ELF-1 (cell line): Measurements from ENCODE around the gene ARHGAP8.

Experiments used
- DNase-seq: peaks from one replicate; pipeline ENCODE4 v3.0.0-alpha.2; 2016; ENCODE audit warnings: low read depth, low spot score

Gene ARHGAP8

DNA sequence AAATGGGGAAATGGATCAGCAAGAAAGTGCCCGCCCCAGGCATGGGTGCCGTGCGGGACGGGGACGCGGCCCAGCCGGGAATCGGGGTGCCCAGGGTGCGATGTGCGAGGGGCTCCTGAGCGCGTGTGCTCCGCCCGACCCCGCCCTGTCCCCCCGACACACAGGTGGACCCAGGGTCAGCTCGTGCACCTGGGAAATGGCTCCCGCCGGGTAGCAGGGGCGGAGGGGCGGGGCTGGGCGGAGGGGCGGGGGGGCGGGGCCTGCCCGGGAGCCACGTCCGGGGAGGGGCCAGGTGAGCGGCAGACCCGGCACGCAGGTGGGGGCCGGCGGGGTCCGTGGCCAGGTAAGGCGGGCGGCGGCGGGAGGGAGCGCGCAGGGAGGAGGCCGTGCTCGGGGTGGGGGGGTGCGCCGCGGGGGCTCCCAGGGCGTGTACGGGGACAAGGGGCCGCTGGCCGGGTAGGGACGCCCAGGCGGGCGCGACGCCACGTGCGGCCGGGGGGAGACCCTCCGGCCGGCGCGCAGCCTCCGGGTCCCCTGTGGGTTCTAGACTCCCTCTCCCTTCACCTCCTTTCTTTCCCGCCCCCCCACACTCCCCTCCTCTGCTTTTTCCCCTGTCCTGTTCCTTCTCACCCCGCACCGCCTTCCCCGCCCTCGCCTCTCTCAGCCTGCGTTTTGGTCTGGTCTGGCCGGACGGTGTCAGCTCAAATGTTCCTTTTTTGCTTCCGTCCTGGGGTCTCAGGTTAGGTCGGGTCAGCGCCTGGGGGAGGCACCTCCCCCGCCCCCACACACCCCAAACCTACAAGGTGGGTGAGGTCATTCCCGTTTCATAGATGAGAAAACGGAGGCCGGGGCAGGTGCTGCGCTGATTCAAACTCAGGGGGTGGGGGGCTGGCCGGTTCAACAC is at the start of gene ARHGAP8:
Gene ARHGAP8 (plus strand): TSS at position 291 of the 904 bp plus-strand sequence. CDS start 33,953 bp downstream, outside the sequence.
- DNase-seq = no peak

DNA sequence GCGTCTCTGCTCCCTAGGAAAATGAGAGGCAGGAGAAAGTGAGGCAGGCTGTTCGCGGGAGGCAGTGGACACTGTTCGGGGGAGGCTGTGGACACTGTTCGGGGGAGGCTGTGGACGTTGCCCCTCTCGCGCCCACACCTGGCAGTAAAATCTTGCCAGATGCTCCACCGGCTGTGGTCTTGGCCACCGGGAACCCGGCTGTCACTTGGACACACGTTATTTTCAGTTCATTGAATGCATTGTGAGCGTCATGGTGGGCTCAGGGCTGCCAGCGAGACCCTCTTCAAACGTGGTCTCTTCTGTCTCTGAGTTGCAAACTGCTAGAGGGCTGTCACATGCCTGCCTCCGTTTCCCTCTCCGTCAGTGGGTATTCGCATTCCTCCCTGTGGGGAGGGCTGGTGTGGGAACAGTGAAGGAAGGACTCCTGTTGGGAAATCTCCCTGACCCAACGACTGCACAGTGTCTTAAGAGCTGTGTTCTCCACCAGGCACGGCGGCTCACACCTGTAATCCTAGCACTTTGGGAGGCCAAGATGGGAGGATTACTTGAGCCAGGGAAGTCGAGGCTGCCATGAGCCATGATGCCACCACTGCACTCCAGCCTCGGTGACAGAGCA is 49.0 kb upstream of the ARHGAP8 start:
- no peak for DNase-seq

DNA sequence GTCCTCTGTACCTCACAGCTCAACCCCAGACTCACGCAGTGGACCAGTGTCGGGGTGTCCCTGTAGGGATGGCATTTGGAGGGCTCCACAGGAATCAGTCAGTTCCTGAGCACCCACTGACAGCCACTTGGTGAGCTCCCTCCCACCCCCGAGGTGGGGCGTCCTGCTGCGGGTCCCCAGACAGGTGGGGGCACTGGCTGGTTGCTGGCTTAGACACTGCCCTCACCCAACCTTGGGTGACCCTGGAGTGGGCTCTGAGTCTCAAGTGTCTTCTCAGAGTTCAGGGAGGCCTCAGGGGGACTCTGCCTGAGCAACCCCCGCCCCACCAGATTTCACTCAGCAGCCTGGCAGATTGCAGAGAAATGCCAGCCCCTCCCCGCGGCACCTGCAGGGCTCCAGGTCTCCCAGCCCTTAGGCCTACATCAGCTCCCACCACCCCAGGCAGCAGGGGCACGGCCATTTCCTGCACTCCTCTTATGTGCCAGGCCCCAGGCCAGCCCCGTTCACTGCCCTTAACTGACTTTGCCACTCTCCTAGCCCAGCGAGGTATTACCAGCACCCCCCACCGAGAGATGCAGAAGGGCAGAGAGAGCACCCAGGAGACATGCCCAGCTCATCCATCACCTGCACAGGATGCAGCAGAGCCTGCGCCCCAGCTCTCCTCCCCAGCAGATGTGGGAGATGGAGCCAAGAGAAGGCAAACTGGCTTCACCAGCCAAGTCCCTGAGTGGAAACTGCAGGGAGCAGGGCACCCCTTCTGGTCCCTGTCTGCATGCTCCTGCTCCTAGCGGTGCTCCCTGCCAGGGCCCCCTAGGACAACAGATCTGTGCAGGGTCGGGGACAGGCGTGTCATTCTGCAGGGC is 48.0 kb upstream of the ARHGAP8 start:
- DNase-seq = no peak

DNA sequence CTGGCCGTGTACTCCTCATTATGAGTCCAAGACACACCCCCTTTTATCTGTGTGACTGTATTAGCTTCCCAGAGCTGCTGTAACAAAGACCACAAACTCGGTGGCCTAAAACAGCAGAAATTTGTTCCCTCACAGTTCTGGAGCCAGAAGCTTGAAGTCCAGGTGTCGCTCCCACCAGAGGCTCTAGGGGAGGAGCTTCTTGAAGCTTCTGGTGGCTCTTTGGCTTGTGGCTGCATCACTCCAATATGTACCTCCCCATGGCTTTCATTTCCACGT is 47.4 kb upstream of the ARHGAP8 start:
- no peak for DNase-seq

DNA sequence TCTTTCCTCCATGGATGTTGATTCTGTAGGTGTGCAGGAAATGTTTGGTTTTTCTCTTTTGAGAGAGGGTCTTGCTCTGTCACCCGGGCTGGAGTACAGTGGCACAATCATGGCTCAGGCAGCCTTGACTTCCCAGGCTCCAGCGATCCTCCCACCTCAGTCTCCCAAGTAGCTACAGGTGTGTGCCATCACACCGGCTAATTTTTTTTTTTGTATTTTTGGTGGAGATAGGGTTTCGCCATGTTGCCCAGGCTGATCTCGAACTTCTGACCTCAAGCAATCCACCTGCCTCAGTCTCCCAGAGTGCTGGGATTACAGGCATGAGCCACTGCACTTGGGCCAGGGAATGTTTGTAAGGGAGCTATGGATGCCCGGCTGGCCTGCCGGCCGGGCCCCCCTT is 45.9 kb upstream of the ARHGAP8 start:
- no peak for DNase-seq

DNA sequence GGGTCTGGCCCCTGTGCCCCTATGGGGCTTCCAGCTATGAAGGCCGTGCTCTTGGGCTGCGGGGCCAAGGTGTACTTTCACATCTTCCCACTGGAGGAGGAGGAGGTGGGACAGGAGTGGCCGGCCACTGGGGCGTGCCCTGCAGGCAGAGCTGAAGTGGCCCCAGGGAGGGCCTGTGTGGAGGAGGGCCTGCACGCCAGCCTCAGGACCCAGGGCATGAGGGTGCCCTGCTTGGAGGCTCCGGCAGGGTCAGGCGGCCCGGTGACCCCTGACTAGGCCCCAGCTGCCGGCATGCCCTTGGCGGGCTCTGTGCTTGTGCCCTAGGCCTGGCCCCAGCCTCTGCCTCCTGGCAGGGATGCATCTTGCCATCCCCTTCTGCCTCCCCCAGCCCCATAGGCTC is 45.2 kb upstream of the ARHGAP8 start:
- DNase-seq = no peak

DNA sequence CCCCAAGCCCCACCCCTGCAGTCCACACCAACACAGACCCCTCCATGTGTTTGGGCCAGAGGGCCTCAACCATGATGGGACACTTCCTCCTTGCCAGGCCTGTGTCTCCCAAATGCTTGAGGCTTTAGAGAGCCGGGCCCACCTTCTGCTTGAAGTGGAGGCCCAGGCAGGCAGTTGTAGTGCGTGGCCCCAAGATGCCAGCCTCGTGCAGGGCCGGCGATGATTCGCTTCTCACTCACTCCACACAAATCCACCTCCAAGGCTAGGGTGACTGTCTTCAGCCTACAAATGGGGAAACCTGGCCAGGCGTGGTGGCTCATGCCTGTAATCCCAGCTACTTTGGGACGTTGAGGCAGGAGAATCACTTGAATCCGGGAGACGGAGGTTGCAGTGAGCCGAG is 44.6 kb upstream of the ARHGAP8 start:
- DNase-seq = no peak

DNA sequence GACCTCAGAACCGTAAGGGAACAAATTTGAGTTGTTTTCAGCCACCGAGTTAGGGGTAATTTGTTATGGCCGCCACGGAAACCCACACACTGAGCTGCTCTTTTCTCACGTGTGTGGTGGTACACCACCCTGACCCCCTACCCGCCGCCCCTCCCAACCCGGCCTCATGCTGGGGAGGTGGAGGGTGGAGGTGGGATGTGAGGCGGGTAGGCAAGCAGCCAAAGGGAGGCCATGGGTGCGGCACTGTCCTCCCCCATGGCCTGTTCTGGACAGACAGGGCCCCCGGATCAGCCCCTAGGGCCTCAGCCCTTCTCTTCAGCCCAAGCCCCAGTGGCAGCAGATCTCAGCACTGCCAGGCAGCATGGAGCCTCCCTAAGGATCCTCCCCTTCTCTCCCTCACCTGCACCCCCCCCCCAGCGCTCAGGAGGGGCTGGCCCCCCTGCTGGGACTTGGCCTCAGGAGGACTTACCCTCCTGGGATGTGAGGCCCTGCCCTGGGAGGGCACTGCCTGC is 42.4 kb upstream of the ARHGAP8 start:
- no peak for DNase-seq

DNA sequence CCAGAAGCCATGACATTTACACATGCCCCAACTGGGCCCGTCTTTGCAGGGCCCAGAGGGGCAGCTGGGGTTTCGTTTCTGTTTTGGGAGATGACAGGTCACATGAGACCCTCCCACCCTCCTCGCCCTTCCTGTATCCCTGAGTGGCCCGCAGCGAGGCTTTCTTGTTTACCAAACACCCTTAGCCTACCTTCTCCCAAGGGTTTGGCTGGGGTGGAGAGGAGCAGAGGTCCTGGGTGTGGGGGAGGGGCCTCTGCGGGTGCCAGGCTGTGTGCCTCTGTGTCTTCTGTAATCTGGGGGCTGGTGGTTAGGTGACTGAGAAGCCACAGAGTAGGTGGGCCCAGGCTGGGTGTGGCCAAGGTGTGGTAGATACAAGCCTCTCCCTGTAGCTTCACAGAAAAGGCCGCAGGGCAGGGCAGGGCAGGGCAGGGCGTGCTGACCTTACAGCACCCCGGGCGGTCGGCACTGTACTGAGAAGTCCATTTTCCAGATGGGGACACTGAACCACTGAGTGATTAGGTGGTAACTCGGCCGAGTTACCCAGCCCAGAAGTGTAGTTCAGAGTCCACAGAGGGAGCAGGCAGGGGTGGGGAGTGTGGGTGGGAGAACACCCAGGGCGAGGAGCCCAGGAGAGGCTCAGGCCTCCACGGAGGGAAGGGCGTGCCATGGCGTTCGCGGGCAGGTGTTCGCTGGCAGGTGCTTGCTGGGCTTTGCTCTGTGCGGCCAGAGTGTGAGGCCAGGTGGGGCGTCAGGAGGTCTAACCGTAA is 41.7 kb upstream of the ARHGAP8 start:
- no peak for DNase-seq

DNA sequence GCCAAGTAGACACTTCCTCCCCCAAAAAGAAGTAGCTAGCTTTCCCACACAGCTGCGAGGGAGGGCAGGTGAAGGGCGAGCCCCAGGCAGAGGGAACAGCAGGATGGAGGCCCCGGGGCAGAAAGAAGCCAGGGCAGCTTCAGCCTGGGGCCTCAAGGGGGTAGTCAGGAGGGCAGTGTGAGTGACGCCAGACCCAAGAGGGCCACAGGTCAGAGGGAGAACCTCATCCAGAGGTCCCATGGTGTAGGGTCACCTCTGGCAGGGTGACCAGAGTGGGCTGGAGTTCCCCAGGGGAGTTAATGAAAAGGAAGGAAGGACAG is 41.2 kb upstream of the ARHGAP8 start:
- no peak for DNase-seq

DNA sequence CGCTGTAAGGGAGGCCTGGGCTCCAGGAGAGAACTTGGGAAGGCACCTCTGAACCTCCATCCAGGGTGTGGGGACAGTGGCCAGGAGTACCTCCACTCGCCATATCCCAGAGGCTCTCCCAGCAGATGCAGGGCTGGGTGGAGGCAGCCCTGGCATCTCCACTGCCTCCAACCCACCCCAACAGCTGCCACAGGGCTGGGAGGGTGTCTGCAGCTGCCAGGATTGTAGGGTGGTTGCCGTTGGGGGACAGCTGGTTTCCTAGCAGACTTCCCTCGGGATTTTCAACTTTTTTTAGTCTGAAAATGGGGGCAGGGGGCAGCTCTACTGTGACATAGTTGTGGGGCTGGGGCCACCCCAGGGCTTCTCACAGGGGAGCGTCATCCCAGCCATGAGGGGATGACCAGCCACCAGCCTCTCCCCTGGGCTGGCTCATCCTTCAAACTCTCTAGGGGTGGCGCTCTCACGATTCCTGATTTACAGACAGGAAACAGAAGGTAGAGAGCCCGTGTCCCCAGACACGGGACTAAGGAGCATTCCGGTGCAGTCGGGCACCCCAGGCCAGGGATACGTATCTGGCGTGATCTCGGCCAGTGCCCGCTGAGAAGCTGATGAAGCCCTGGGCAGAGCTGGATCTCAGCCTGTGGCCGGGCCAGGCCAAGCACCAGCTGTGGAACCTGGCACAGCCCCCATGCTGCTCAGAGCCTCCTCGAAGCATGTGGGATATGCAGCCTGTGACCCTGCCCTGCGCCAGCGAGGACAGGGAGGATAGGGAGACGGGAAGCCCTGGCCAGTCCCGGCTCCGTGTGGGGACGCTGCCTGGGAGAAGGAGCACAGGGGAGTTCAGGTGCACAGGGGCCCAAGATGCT is 40.5 kb upstream of the ARHGAP8 start:
- no peak for DNase-seq

DNA sequence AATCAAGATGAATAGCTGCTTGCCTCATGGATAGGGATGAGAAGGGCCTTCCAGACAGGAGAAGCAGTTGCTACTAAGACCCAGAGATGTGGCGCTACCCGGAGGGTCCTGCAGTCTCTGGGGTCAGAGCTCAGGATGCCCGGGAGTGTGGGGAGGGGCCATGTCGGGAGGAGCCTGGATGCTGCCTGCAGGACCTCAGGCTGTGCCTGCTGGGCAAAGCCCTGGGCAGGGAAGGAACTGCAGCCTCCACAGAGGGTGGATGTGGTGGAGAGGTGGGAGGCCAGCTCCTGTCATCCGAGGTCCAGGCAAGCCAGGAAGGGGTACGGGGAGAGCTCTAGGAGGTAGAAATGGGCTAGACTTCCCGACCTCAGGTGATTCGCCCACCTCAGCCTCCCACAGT is 39.4 kb upstream of the ARHGAP8 start:
- no peak for DNase-seq

DNA sequence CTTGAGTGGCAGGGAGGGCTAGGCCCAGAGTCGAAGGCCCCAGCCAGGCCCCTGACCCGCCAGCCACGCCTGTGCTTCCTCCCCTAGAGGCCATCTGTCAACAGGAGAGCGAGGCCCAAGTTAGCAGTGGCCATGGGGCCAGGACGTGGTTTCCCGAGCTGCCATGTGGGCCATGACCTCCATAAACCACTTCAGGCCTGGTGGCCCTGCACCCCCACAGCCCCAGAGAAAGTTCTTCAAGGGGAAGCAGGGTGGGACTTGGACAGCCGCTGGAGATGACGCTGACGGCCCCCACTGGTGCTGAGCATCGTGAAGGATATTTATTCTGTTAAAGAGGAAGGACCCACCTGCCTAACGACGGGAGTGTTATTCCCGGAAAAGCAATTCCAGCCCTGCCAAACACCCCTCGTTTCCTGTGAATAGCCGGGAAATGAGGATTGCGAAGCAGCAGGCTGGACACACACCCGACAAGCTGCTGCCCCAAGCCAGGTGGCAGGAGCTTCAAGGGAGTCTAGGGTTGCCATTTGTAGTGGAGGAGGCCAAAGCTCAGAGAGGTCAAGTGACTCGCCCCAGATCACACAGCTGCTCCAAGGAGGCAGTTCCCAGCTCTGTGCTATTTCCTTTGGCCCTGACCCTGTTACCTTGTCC is 37.5 kb upstream of the ARHGAP8 start:
- no peak for DNase-seq

DNA sequence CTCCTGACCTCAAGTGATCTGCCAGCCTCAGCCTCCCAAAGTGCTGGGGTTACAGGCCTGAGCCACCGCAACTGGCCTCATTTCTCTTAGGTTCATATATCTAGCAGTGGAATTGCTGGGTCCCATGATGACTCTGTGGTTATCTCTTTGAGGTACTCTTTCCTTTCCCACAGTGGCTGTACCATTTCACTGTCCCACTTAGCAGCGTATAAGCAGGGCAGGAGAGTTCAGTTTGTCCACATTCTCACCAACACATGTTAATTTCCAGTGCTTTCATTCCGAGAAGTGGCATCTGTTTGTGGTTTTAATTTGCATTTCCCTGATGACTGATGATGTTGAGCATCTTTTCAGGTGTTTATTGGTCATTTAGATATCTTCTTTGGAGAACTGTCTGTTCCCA is 34.0 kb upstream of the ARHGAP8 start:
- DNase-seq = no peak

DNA sequence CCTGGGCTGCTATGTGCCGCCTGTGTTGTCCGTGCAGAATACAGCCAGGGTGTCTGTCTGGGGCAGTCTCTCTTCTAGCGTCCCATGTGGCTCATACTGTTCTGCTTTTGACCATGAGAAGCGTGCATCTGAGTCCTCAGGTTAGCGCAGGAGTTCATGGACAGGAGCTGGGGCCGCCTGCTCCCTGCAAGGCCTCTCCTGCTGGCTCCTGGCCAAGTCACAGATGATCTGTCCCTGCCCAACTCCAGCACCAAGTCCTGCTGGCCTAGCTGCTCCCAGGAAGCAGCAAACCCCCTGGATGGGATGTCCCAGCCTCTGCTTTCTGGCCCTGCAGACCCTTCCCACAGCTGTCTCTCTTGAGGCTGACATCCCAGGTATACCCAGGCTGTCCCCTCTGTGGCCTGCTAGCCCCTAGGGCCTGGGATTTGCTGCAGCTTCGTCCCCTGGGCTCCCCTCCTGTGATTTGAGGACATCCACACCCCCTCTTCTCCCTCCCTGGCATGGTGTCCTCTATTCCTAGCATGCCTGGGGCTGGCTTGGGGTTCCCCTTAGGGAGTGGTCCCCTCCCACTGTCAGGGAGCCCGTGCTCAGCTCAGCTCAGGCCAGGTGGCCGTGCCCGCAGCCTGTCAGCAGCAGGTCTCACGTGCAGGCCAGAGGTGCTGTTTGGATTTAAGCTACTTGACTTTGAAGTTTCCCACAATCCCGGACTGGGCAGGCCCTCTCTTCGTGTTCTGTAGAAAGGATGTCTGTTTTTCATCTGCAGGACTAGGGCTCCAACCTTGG is 32.6 kb upstream of the ARHGAP8 start:
- DNase-seq = no peak

DNA sequence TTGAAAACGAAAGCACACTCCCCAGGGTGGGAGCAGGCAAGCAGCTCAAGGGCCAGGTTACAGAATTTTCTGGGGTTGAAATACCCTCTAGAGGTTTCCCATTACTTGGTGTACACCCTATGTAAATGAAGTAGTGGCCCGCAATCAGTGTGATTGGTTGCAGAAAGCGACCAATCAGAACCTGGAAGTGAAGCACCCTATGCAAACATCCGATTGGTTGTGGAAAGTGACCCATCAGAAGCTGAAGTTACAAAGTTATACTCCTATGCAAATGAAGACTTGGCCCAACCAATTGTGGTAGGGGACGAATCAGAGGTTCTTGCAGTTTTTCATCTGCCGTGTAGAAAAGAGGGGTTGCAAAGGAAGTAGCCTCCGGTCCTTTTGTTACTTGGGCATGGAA is 31.2 kb upstream of the ARHGAP8 start:
- no peak for DNase-seq

DNA sequence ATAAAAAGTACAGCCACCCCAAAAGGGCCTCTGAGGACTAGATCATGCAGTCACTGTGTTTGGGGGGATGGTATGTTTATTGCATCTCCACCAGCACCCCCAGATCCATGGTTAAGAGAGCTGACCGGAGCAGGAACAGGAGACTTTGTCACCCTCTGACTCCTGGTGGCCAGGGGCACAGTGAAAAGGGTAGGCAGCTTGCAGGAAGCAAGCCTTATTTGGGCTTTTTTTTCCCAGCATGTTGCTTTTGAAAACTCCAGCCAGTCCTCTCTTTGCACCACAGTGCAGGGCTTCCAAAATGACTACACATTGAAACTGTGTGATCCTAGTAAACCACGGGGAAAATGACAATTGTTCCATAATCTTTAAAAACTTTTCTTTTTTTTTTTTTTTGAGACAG is 29.8 kb upstream of the ARHGAP8 start:
- no peak for DNase-seq

DNA sequence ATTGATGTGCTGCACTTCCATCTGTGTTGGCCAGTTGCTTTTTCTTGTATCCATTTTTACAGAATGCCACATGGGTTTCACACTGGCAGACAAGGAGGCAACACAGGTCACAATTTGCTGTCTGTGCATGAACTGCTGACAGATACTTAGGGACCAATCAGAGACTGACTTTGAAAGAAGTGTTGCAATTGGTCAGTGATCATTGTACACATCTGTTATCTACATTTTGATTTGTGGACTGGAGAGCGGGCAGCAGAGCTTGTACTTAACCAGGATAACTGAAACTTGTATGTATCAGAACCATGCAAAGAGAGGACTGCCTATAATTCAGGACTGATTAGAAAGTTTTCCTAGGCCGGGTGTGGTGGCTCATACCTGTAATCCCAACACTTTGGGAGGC is 28.6 kb upstream of the ARHGAP8 start:
- no peak for DNase-seq

DNA sequence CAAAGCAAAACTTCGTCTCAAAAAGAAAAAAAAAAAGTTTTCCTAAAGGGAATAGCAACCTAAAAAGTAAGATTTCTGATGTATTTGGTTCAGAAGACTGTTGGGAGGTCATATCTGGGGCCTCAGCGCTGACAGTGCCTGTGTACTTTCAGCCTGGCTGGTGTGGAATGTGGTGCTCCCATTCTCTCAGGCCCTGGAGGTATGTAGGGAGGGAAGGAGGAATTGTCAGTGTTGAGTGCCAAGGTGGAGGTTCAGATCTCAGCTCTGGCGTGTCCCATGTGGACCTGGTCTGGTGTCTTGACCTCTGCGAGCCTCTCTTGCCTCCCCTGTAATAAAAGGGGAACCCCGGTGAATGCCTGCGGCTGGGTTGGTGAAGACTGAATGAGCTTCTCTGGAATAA is 28.0 kb upstream of the ARHGAP8 start:
- DNase-seq = peak; percentile 61
